ENCODE measurements around the gene DENND1A.
"Not testable (repeated sequence)": the region's sequence is repeated elsewhere in the genome, so short reads cannot be mapped to it uniquely, and the experiment has no call there.

The DENND1A gene

GRCh38 chr9:123821619-123822018, 108.3 kb downstream of the DENND1A start:
- no peak for DNase-seq (ENCODE audit: low read depth)

DNA sequence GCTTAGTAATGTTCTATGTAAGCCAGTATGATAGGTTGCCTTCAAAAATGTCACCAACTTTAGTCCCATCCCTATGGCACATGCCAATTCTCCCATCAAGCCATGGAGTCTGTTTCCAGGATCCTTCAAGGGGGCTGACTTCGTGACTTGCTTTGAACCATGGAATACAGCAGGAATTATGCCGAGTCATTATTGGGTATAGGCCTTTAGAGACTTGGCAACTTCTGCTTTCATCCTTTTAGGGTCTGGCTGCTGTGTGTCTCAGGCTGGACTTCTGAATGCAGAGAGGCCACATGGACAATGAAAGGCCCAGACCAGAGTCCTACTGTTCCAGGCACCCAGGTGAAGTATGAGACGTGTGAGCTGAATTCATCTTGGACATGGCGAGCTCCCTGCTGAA, 109.8 kb downstream of the DENND1A start:
- DNase-seq (ENCODE audit: low read depth), result no peak

- no peak for DNase-seq (ENCODE audit: low read depth)
These were observed 113.0 kb downstream of the DENND1A start for GRCh38 chr9:123816817-123817472.

- not testable (repeated sequence) for DNase-seq (ENCODE audit: low read depth)
These were observed 114.1 kb downstream of the DENND1A start for GRCh38 chr9:123815856-123816255.

DNA sequence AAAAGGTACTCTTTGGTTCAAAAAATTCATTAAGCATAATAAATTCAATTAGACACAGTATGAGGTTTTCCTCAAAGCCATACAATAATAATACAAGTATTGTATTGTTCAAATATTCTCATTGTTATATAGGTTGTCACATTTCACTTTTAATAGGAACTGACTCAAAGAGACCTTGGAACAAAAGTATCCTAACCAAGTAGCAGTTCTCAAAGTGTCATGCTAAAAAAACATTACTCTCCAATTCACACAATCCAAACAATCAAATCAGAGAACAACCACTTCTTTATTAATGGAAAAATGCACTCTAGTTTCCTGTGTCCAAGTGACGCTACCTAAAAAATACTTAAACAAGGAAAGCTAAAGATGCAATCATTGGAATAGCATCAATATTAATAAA, 115.4 kb downstream of the DENND1A start:
- DNase-seq (ENCODE audit: low read depth), result no peak

DNA sequence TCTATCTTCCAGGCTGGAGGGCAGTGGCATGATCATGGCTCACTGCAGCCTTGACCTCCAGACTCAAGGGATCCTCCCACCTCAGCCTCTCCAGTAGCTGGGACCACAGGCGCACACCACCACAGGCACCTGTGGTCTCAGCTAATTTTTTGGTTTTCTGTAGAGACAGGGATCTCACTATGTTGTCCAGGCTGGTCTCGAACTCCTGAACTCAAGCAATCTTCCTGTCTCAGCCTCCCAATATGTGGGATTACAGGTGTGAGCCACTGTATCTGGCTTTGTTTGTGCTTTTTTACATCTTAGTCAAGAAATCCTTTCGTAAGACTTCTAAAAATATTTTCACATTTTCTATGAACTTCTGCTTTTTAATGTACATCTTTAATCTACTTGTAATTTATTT, 116.9 kb downstream of the DENND1A start:
- no peak for DNase-seq (ENCODE audit: low read depth)

DNA sequence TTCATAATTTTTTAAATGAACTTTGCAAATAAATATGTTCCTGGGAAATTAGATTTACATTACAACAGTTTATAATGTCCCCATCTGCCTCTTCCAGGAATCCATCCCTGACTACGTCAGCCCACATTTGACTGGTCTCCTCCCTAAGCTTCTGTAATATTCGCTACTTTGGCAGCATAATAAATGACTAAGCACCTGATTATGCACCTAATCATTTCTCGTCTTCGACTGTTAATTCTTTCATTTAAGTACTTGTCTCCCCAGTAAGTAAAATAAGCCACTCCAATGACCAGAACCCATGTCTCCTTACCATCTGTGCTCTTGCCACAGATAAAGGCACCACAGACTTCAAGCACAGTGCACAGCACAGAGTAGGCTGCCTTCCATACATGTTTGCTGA, 122.7 kb downstream of the DENND1A start:
- no peak for DNase-seq (ENCODE audit: low read depth)

DNA sequence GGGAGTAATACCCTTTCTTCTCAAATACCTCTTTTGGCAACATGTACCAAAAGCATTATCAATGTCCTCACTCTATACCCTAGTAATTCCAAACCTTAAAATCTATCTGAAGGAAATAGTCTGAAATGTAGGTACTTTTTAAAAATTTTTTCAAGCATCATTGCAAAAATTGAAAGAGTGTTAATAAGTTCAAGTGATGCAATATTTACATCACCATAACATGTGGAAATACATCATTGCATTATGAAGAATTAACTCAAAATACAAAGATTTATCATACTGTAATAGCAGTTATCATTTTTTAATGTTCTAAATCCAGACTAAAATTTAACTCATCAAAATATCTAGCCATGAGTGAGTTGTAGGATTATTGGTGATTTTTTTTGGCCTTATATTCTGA, 123.1 kb downstream of the DENND1A start:
- DNase-seq (ENCODE audit: low read depth), result no peak

DNA sequence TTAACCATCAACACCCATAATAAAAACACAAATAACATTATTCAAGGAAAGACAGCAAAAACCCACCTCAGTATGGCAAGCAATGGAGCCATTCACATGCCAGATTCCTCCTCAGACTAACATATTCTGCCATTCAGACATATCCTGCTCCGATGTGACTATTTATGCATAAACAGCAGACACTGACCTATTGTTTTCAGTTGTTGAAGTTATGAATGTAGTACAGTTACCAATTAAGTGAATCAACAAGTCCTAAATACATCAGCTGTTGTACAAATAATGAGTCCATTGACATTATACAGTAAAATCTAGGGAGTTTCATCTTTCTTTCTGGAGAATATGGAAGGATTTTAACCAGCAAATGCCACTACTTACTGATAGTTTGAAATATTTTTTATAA, 131.7 kb downstream of the DENND1A start:
- DNase-seq (ENCODE audit: low read depth), result no peak

- no peak for DNase-seq (ENCODE audit: low read depth)
These were observed 133.1 kb downstream of the DENND1A start for GRCh38 chr9:123796618-123797484.

DNA sequence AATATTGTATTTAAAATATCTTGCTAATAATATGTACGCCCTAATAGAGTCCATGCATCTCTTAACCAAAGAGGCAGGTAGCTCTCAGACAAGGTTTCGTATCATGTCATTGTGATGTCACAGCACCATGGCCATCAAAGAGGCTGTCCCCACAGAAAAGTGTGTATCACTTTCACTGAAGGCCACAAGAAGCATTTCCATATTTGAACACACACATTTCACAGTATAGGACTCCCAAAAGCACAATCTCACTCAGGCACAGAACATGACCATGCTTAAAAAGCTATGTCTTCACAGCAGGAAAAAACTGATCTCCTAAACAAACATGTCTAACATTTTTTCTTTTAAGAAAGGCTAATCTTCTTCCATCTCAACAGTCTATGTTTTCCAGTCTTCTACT, 133.8 kb downstream of the DENND1A start:
- no peak for DNase-seq (ENCODE audit: low read depth)

- DNase-seq (ENCODE audit: low read depth), result no peak
These were observed 134.6 kb downstream of the DENND1A start for GRCh38 chr9:123795336-123795735.

DNA sequence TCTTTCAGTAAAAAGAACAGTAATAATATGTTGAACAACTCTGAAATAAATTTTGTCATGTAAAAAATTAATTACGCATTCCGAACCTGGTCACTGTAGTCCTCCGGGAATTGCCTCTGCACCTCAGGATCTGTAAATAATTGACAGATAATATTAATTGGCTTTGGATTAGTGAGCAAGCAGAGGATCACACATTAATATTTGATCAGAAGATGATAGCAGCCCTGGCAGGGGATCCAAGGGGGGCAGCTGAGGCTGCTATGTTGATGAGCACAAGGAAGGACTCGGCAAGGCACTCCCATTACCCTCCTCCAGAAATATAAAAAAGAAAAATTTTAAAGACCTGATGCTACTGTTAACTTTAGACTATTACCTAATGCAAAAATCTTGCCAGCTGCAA, 137.4 kb downstream of the DENND1A start:
- DNase-seq (ENCODE audit: low read depth), result no peak

DNA sequence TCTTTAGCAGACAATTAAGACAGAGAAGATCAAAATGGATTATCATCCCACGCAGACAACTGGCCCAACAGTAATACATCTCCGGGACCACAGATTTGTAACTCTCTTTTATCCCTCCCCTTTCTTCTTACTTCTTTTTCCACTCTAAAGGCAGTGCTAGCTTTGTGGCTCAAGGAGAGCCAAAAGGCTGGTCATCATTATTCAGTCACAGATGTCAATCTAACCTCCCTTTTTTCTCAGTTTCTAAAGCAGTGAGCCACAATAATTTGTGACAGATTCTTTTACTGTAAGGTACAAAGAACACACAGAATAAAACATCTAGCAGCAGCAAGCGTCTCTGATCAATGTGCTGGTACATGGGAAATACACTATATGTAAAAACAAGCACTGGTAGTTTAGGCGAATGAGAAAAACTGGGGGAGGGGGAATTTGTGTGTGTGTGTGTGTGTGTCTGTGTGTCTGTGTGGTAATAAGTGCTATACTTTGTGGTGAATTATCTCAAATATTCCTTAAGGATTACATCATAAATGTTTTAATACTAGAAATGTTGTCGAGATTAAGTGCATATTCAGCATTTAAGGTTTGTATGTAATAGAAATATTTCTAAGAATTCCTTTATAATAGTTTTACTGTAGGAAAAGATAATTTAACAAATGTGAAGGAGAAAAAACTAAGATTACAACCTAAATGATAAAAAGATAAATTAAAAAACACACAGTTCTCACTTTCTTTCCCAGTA, 140.2 kb downstream of the DENND1A start:
- no peak for DNase-seq (ENCODE audit: low read depth)

DNA sequence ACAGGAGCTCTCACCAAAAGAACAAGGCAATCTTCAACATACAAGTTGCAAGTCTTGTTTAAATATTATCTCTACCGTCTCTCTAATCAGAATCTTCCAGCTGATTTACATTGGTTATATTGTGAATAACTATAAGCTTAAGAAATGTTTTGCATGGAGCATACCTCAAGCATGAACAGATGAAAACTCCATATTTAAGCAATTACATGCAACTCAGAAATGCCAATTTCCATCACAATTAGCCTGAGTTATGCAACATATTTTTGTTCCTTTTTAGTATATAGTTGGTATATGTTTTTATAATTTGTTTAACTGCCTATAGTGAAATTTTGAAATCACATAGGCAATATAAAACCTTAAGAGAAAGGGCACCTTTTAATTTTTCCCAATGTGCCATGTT, 142.5 kb downstream of the DENND1A start:
- no peak for DNase-seq (ENCODE audit: low read depth)

- no peak for DNase-seq (ENCODE audit: low read depth)
These were observed 145.4 kb downstream of the DENND1A start for GRCh38 chr9:123784518-123784917.

DNA sequence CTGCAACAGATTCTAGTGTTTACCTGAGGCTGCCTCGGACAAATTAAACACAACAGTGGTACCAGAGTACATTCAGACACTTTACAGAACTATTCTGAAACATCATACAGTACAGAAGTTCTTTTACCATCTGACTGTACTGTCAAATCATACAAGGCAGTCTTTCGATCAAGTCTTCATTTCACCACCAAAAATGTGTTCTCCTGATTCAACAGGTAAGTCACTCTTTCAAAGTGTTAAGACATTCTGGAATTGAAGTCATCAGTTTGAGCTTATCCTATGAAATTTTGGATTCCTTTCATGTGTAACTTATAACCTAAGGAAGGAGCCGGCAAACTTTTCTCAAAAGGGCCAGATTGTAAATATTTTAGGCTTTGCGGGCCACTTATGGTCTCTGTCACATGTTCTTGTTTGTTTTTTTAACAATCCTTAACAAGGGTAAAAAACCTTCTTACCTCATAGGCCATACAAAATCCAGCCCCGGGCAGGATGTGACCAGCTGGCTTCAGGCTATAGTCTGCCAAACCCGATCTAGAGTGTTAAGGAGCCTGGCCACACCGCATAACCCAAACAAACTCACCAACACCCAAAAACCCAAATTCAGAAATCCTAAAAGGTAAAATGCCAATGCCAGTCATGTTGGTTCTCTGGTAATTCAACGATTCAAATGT, 151.6 kb downstream of the DENND1A start:
- DNase-seq (ENCODE audit: low read depth), result no peak

GRCh38 chr9:123776708-123777537, 153.0 kb downstream of the DENND1A start:
- no peak for DNase-seq (ENCODE audit: low read depth)

DNA sequence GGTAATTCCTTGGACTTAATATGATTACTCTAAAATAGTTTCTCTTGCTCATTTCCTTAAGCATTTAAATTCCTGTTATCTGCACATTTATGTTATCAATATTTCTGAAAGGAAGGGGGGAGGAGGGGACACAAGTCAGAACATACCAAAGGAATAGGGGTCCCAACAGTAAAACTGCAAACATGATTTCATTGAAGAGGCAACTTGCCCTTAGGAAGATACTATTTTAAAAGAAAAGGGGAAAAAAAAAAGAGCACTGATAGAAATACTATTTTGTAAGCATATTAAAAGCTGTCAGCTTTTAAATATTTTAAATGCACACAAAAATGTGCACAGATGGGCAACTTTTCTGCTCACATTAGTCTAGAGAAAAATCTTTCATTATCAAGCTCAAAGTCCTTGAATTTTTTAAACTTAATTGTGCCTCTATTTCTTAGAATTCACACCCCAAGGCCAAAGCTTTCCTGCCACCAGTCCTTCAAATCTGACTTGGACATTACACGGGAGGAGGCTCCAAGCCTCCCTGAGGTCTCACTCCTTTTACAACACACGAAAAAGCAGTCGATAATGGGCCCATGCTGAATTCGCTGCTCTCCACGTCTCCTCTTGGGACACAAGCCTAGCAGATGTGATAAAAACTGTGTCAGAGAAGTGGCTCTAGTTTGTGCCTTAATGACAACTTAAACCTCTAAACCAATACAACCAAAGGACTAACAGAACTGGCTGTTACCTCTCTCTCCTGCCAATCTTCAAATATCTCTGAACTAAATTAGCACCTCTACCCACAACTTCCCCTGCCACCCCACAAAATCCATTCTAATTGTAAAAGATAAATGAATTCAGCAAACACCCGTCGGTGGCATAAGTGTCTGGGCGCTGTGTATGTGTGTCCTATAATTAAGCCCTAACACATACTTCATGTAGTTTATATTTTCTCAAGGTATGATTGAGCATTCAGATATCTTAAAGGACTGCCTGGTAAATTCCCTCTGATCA, 154.3 kb downstream of the DENND1A start:
- no peak for DNase-seq (ENCODE audit: low read depth)

DNA sequence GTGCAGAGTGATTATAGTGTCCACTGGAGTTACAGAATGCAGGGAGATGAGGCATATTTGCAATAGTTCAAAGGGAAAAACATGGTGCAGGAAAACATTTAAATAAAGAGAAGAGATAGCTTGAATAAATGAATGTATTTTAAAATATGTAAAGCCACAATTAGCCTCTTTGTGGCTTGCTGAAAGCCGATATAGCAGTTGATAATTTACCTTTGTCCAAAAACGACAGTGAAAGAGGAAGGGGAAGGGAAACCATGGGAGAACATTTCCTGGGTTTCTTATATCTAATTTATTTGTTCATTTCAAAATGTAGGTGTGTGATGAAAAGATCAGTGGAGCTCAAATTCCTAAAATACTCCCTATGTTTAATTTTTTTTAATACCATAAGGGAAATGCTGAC, 156.1 kb downstream of the DENND1A start:
- no peak for DNase-seq (ENCODE audit: low read depth)

Data from activated gamma-delta T cell treated with anti-CD3 and anti-CD28 coated beads, Interleukin-2, amount 50 U/mL, for 16 hours (primary cell).